Measurements from ENCODE around the gene PTPRF. TPM values are rescaled to one million over a fixed set of nuclear protein-coding genes. Genes with fewer than 3 reads are reported as not detected.

Gene PTPRF
- total RNA-seq, 1 donor from 2014 or later, result 478 TPM

DNA sequence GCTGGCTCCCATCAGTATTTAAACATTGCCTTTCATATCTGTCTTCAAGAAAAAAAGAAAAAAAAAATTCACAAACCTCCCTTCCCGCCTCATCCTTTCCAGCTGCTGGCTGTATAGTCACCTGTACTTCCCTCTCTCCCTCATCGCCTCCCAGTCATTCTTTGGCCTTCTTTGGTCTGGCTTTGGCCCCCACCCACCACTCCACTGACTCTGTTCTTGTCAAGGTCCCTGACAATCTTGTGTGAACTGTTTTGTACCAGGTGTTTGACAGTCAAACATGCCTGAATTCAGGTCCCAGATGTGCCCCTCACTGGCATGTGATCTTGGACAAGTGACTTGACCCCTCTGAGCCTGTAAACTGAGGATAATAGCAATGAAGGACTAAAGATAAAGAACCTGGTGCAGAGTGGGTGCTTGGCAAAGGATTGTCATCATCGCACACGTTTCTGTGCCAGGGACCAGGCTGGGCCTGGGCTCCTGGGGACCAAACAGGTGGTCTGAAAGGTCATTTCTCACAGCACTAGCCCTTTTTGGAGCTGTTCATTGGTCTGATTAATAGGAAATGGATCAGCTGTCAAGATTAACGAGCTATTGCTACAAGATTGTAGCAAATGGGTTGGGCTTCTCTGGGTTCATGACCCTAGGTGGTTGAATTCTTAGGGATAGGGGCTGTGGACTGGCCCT is 21.5 kb downstream of the PTPRF start:
- DNase-seq (ENCODE audit: low spot score), result no peak

DNA sequence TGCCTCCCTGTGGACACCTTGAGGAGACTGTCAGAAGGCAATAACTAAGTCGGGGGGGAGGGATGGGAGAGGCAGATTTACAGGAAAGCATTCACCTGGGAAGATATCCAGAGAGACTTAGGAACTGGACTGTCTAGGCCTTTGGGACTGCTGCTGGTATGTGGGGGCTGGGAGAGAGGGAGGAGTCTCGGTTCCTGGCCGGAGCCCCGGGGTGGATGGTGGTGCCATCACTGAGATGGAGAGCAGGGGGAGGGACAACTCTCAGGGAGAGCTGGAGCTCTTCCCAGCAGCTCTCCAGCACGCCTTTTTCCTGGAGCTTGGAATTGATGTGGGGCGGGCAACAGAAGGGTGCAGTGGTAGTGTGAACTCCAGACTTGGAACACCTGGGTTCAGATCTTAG is 22.1 kb downstream of the PTPRF start:
- peak; percentile 92 for DNase-seq (ENCODE audit: low spot score)

DNA sequence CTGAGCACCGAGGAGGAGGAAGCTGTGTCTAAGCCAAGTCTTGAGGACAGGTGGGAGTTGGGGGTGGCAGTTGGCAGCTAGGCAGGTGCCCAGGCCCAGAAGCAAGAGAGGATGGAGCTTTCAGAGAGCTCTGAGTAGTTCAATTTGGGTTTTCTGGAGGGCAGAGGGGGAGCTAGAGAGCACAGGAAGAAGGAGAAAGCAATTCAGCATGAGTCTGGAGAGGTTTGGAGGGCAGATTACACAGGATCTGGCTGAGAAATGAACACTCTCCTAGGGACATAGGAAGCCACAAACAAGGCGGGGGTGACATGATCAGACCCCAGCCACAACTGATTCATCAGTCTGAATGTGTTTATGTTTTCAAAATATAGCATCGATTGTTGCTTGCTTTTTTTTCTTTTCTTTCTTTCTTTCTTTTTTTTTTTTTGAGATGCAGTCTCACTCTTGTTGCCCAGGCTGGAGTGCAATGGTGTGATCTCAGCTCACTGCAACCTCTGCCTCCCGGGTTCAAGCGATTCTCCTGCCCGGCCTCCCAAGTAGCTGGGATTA is 23.8 kb downstream of the PTPRF start:
- DNase-seq (ENCODE audit: low spot score), result no peak

DNA sequence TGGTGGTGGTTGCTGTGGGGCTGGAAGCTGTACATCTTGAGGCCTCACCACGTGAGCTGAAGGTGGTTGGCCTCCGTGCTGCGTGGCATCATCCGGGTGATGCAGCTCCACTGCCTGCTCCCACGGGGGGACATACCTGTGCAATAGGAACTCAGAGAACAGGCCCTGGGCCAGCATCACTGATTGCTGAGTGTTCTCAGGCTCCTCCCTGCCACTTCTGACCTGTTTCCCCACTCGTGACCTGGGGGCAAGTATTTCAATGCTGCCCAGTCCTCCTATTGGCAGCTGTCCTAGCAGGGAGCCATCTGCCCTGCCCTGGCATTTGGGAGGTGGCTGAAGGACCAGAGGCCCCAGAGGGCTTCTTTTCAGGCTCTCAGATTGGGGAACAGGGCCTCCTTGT is 26.1 kb downstream of the PTPRF start:
- DNase-seq (ENCODE audit: low spot score), result no peak

DNA sequence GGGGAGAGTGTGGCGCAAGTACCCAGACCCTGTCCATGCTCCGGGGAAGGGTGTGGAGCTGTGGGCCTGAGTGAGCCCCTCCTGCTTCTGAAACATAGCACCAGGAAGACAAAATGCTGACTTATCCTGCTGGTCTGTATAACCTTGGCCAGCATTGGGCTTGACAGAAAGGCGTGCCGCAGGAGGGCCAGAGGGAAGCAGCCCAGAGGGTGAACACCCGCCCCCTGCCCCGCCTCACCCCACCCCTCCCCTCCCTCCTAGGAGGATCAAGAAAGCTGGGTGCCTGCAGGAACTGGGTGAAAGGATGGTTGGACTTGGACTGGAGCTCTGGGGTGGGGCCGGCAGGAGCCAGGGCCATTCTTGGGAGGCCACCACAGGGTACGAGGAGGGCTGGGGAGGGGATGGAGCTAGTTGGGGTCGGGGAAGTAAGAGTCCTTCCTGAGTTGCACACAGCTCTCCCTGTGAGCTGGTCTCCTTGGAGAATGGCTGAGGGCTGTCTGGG is 27.1 kb downstream of the PTPRF start:
- peak; percentile 69 for DNase-seq (ENCODE audit: low spot score)

DNA sequence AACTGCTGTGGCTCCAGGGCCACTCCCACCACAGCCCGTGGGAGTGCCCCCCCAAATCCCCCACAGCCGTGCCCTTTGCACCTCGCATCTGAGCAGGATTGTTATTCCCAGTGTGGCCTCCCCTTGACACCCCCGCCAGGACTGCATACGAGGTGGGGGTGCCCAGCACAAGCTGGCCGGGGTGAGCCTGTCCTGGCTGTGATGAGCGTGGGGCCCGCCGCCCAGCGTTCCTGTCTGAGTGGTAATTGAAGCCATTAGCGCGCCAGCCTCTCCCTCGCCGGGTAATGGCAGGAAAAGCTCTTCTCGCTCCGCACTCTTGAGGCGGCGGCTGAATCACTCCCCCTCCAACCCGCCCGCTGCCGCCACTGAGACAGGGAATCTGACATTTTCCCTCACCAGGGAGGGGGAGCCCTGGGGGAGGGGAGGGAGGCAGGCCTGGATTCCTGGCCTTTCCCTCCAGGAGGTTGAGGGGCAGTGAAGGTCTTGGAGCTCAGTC is 27.7 kb downstream of the PTPRF start:
- no peak for DNase-seq (ENCODE audit: low spot score)

DNA sequence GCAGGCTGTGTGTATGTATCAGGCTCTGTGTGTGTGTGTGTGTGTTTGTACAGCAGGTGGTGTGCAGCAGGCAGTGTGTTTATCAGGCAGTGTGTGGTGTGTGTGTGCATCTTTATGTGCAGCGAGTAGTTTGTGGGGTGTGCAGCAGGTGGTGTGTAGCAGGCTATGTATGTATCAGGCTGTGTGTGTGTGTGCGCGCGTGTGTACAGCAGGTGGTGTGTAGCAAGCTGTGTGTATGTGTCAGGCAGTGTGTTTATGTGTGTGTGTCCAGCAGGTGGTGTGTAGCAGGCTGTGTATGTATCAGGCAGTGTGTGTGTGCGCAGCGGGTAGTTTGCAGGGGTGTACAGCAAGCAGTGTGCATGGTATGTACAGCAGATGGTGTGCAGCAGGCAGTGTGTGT is 29.0 kb downstream of the PTPRF start:
- DNase-seq (ENCODE audit: low spot score), result no peak

DNA sequence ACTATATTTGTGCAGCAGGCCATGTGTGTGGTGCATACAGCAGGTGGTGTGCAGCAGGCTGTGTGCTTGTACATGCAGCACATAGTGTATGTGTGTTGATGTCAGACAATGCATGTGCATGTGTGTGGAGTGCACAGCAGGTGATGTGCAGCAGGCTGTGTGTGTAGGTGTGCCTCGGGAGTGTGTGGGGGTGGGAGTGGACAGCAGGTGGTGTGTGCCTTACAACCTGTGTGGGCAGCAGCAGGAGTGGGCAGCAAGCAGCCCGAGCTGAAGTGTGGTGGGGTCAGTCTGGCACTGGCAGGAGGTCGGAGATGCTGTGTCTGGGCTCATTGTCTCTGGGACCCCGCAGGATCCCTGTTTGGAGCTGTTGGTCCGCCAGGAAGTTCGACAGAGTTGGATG is 29.6 kb downstream of the PTPRF start:
- DNase-seq (ENCODE audit: low spot score), result no peak

DNA sequence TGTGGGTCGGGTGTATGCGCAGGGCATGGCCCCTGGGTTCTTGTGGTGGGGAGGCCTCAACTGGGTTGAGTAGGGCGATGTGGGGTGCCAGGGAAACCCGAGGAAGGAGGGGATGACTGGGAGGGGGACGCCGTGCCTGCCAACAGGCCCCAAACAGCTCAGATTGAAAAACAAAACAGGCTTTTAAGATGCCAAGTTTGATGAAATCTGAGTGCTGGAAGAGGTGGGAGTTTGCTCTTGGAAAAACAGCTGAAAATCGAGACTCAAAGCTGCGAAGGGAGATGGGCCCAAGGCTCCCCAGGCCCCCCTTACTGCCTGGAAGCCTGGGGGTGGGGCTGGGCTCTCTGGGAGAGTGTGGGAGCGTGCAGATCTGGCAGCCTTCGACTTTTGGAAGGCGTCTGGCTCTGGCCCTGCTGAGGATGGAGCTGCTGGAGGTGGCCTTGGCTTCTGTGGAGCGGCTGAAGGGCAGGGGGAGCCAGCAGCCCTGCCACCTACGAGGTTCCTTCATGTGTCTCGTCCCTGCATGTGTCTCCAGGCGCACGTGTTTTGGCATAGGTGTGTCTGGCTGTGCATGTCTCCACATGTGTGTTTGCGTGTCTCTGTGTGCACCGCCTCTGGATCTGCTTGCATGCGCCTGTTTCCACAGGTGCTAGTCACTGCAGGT is 33.3 kb downstream of the PTPRF start:
- DNase-seq (ENCODE audit: low spot score), result no peak

DNA sequence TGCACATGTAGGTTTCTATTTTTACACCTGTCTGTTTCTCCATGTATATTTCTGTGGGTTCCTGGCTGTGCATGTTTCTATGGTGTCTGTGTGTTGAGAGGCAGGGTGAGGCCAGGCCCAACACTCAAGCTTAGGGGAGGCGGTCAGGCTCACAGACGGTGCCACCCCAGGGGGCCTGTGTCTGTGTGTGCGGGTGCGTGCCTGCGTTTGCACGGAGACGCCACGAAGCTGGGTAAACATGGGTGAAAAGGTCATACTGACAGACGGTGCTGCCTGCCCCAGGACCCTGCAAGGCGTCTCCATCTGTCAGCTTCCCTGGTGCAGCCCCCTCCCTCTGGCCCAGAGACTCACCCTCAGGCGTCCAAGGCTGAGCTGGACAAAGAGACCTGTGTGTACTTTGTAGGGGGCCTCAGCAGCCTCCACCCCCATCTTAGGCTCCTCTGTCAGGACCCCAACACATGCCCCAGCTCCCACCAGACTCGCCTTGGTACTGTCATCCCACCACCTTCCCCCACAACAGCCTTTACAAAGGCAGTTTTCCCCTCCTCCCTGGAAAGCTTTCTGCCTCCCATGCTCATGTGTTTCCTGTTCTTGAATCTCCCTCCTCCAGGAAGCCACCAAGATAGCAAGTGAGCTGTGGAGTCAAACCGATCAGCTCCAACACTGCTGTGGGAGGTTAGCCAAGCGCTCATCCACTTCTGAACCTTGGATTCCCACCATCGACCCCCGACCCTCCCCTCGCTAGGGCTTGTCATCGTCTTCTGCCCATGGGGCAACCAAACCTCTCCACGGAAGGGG is 34.1 kb downstream of the PTPRF start:
- DNase-seq (ENCODE audit: low spot score), result no peak

DNA sequence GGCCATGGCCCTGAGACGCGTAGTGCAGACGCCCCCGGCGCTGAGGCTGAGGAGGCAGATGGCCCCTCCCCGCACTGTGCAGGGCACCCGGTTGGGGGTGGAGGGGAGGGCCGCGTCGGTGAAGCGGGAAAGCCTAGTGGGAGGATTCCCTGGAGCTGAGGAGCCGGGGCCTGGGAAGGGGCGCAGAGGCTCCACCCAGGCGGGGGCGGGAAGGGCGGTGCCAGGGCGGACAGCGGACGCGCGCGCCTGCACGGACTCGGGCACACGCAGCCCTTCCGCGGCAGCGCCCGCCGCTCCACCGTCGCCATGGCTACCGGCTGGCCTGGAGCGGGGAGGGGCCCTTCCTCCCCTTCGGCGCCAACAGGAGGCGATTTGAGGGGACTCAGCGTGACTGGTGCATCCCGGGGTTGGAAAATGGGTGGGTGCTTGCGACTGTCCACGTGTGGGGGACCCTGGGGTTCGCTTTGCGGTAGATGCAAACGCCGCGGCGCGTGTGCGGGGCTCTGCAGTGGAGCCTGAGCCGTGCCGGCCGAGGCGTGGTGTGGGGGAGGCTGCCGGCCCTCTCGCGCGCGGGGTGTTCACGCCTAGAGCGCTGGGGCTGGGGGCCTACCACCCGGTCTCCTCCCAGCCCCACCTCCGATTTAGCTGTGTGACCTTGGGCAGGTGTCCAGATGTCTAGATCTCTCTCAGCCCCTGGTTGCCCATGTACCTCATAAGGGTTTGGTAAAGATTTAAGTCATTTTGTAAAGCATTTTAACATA is 35.1 kb downstream of the PTPRF start:
- peak; percentile 31 for DNase-seq (ENCODE audit: low spot score)

DNA sequence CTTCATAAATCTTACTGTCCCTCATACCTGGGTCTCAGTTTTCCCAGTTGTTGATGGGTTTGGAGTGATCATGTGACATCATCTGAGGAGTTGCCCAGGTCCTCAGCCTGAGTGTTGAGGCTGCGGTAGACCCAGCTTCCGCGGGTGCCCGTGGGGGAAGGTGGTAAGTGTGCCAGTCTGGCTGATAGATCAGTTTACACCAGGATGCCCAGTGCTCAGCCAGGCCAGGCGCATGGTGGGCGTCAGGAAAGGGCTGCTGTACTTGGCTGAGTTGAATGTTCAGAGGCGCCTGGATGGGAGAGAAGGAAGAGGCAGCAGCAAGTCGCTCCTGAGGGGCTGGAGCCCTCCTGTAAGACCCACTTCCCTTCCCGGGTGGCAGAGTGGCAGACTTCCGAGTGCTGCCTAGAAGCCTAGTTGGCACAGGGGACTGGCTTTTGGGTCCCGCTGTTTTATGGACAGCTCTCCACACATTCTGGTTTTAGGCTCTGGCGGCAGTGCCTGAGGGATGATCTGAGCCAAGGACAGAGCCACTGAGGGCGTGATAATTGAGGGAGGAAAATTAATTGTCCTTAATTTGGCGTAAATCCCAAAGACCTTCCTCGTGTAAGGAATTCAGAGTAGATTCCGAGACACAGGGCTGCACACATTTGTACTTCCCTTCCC is 35.8 kb downstream of the PTPRF start:
- DNase-seq (ENCODE audit: low spot score), result no peak

DNA sequence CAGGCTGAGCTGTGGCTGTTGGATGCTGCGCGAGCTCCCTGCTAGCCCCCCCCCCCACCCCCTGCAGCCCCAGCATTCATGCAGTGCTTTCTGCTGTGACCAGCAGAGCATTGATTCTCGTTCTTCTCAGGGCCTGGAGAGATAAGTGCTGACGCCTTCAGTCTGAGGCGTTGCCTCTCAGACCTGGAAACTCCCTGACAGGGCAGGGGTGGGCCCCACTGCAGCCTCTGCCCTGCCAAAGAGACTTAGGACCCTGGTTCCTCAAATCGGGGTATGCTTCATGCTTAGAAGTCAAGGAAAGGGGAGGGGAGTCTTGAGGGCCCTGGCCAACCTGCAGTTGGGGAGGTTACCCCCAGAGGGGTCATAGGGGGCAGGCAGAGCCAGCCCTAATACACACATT is 38.5 kb downstream of the PTPRF start:
- DNase-seq (ENCODE audit: low spot score), result no peak

DNA sequence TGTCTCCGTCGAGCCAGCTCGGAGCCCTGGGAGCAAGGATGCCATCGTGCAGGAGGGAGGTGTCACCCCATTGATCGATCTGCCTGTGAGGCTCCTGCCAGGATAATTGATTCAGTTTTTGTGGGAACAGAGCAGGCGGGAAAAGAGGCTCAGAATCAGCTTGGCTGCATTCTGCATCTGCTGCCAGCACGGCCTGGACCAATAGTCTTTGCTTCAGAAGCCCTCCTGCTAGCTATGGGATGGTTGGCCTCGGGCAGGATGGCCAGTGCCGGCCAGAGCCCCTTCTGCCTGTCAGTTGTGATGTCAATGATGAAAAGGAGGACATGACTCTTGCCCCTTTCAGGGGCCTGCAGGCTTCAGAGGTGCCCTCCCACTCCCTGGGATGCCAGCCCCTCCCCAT is 39.6 kb downstream of the PTPRF start:
- DNase-seq (ENCODE audit: low spot score), result no peak

DNA sequence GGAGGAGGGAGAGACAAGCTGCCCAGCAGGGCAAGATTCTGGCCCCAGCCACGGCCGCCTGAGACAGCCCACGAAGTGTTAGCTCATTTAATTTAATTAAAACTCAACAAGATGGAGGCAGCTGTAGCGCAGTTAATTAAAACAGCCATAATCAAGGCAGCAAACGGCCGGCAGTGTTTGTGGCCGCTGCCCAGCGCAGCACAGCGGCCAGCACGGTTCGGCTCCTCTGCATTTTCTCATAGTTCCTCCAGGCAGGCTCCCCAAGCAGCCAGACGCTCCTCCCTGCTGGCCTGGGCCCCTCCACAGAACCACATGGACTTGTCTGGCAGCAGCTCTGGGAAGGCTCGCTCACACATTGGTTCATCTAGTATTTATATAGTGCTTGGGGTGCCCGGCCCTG is 40.0 kb downstream of the PTPRF start:
- DNase-seq (ENCODE audit: low spot score), result peak; percentile 30

DNA sequence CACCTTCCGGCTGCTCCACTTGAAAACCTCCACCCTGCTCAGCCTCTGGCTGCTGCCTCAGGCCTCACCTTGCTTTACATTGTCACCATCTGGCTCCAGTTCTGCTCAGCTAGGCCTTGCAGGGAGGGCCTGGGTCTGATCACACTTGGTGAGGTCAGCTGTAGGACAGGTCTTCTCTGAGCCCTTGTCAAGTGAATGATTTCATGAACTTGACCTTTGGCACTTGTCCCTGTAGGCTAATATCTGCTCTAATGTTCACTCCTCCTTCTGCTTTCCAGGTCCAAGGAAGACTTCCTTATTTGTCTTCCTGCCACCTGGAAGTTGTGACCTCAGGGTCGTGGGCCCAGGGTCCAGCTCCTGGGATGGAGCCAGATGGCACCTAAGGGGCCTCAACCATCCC is 41.4 kb downstream of the PTPRF start:
- DNase-seq (ENCODE audit: low spot score), result no peak

DNA sequence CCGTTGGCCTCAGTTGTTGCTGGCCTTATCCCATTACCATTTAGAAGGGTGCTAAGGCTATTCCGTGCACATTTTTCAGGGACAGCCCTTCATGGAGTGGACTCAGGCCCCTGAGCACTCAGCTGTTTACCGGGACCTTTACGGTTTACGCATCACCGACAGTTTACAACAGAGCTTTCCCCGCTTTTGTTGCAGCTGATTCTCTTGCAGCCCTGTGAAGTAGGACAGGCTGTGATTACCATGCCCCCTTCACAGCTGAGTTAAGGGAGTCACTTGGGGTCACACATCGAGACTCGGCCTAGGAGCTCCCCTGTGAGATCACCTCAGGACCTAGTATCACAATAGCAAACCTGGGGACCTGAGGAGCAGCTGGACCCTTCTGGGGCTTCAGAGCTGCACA is 41.9 kb downstream of the PTPRF start:
- DNase-seq (ENCODE audit: low spot score), result no peak

DNA sequence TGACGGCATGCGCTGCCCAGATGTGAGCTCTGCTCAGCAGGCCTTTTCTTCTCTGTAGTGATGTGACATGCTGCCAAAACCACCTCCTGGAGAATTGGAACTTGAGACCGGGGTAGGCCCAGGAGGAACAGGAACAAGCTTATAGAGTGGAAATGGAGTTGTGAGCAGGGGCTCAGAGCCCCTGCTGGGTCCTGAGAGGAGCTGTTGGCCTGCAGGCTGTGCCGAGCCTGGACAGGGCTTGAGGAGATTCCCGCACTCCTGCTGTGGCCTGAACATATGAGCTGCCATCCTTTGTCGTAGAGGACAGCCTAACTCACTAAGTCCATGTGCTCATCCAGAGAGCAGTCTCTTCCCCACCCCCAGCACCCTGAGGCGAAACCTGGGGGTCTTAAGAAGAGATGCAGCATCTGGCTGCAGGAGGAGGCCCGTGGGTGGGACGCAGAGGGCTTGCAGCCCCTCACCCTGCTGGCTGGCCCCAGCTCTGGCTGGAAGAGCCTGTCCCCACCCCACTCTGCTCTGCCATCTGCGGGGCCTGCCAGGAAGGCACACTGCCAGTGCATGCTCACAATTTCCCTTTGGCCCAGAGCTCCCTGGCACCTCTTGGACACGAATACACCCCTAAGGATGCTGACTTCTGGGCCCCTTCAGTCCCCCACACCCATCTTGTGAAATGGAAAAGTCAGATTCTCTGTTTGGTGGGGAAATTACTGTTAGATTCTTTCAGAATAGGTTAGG is 42.5 kb downstream of the PTPRF start:
- no peak for DNase-seq (ENCODE audit: low spot score)

DNA sequence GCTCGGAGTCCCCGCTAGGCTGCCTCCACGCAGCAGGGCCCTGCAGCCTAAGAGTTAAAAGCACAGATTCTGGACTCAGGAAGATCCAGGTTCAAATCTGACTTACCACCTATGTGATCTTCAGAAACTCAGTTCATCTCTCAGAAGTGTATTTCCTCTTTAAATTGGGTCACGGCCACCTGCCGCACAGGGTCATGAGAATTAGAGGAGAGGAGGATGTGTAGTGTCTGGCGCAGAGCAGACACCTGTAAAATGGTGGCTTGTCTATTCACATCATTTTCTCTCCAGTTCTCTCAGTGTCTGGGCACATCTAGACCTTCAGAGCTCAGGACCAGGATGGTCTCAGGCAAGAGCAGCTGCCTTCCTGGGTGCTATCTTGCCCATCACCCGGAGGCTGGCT is 45.8 kb downstream of the PTPRF start:
- no peak for DNase-seq (ENCODE audit: low spot score)
